ENCODE results near the gene GALNT18.

The GALNT18 gene

DNA sequence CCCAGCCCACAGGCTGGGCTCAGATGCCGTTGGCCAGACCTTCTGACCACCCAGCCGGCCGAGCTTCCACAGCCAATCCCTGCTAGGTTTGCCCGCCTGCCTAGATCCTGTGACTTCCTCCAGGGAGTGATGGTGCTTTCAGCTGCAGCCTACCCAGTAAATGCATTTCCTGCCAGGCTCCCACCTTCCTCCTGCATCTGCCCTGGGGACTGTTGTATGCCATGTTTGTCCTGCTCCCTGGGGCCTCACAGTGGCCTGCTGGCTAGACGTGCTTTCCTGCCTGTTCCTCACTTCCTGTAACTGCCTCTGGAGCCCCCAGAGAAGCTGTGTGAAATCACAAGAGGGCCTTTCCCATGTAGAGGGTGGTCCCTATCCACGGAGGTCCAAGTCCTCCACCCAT is 86.2 kb downstream of the GALNT18 start:
- in situ Hi-C loops (cut with HindIII; ENCODE audit: low sequenced_read_pairs) = no loop called here

DNA sequence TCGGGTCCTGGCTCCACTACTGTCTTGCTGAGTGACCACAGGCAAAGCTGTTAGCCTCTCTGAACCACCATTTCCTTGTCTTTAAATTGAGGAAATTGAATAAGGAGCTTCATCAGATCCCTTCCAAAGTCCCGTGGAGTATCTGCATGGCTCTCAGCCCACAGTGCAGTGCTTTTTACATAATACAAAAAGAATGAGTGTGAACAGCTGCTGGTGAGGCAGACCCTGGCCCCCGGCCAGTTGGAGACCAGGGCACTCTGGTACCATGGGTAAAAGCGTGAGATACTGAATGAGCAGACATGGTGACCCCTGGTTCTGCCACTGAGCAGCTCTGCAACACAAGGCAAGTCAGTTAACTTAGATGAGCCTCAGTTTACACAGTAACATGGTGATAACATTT is 86.8 kb downstream of the GALNT18 start:
- in situ Hi-C loops (cut with HindIII; ENCODE audit: low sequenced_read_pairs) = no loop called here

DNA sequence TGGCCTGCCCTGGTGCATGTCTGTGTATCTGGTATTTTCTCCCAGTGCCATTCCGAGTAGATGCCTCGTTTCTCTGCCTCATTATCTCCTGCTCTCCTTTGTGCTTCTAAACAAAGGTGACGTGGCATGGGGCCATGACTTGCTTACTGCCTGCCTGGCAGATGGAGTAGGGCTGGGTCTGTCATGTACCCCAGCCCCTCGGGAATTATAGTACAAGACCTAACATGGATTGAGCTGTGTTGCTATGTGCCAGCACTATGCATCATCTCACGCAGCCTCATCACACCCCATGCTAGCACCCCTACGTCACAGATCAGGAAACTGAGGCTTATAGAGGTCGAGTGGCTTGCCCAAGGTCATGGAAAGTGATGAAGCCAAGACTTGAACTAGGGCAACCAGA is 88.1 kb downstream of the GALNT18 start:
- in situ Hi-C loops (cut with HindIII; ENCODE audit: low sequenced_read_pairs) = no loop called here

DNA sequence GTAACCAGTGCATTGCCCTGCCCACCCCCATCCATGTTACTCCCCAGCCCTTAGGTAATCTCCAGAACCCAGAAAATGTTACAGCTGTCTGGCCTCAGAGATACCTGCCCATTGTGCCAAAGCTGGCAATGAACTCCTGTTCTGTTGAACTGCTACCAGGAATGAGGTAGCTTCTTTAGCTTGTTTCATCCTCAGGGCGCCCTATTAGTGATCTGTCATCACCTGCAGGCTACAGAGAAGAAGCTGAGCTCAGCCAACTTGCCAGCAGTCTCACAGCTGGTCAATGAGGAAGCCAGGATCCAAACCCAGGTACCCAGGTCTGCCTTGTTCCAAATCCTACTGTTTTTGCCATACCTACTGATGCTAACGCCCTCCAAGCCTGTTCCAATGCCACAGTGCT is 88.7 kb downstream of the GALNT18 start:
- in situ Hi-C loops (cut with HindIII; ENCODE audit: low sequenced_read_pairs) = no loop called here

DNA sequence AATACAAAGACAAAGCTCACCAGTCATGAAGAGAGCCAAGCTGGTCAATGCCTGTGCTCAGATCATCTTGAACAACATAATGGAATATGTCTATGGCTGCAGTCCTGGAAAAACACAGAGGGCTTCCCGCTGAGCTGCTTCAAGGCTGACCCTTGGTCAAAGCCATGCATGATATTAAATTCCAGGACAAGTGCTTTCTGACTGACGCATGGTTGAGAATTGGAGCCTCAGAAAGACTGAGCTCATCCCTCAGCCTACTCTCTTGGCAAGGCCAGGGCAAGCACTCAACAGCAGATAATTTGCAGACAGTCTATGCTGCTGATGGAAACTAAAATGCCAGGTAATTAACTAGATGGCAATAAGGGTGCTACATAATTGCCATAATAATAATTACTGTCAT is 89.2 kb downstream of the GALNT18 start:
- in situ Hi-C loops (cut with HindIII; ENCODE audit: low sequenced_read_pairs) = no loop called here

DNA sequence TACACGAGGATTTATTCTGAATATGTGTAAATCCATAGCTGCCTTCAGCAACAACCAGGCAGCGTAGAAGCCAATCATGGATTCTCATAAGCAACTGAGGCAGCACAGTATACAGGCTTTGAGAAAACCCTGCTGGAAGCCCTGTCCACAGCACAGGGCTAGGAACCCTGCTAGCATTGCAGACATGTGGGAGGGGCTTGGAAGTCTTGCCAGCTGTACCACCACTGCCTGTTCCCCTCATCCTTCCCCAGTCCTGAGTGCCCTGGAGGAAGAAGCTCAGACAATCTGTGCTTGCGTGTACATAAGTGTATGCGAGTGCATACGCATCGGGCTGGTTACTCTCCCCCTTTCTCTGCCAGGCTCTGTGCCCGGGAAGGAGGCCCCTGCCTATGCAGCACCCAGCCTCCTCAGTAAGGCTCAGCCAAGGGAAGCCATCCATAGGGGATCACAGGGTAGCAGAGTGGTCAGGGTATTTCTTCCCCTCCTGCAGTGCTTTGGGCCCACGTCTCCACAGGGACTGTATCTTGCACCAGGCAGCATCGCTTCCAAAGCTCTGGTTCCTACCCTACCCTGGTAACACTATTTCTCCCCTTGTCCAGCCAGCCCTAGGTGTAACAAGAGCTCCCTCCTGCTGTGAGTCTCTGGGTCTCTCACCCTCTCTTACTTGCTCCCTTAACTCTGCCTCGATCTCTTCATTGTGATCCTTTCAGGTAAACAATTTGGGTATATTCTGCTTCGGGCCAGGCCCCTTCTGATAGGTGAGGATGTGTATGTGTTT is 90.5 kb downstream of the GALNT18 start:
- in situ Hi-C loops (cut with HindIII; ENCODE audit: low sequenced_read_pairs) = no loop called here

DNA sequence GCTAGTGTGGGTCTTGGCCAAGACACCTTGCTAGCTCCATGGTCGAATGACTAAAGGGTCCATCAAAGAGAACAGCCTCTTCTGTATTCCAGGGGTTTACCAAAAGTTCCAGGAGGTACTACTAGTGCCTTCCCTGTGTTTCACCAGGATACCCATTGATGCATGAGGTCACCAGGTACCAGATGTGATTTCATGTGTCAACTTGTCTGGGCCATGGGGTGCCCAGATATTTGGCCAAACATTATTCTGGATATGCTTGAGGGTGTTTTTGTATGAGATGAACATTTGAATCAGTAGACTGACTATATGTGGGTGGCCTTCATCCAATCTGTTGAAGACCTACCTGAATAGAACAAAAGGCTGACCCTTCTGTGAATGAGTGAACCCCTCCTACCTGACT is 92.8 kb downstream of the GALNT18 start:
- in situ Hi-C loops (cut with HindIII; ENCODE audit: low sequenced_read_pairs) = no loop called here

DNA sequence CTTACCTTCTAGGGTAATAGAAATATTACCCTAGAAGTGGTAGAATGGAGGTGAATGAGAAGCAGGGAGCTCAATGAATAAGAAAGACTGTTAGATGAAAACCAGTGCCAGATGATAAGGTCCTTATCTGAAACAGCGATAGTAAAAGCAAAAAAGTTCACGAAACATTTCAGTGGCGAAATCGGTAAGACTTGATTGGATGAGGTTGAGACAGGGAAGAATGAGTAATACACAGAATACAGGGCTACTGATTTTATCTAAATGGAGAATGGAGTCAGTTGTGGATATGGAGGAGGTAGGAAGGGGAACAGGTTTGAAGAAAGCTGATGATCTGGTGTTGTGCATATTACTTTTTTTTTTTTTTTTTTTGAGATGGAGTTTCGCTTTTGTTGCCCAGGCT is 96.5 kb downstream of the GALNT18 start:
- in situ Hi-C loops (cut with HindIII; ENCODE audit: low sequenced_read_pairs) = no loop called here

DNA sequence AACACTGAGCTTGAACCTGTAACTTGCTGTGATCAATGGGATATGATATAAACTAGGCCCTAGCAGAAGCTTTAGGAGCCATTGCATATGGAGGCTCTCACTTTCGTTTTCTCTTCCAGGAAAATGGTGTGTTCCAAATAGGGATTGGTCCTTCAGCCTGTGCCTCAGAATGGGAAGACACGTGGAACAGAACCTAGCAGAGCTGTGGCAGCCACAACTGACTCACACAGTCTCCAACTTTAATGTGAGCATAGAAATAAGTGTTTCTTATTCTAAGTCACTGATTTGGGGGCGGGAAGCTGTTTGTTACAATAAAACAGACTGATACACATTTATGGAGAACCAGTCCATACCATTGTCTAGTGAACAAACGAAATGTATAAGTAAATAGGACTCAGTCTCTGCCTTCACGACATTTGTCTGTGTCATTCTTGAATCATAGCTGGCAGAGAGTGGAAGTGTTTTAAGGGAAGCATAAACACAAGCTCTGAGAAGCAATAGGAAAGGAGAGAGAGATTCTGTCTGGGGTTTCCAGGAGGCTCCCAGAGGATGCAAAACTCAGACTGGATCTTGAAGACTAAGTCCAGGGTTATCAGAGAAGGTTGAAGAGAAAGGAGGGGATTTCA is 97.3 kb downstream of the GALNT18 start:
- in situ Hi-C loops (cut with HindIII; ENCODE audit: low sequenced_read_pairs) = loop anchor here (5.0 kb wide), 2 partner anchors 47 to 48 kb away; no protein-coding TSS in a partner anchor

DNA sequence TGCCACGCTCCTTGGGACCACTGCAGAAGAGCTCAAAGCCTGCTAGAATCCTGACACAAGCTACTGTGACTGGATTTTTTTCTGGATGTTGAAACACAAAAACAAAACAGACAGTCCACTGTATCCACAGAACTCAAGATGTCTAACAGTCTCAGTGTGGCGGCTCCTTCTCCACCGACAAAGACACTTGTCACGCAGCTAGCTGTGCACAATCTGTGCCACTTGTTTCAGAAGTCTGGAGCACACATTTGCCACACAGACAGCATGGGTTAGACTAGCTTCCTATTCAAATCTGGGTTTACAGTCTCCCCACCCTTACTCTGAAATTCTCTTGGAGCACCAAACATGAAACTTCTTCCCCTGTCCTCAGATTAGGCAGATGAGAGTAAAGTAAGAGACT is 99.2 kb downstream of the GALNT18 start:
- in situ Hi-C loops (cut with HindIII; ENCODE audit: low sequenced_read_pairs) = loop anchor here (5.0 kb wide), 2 partner anchors 45 to 50 kb away; no protein-coding TSS in a partner anchor

DNA sequence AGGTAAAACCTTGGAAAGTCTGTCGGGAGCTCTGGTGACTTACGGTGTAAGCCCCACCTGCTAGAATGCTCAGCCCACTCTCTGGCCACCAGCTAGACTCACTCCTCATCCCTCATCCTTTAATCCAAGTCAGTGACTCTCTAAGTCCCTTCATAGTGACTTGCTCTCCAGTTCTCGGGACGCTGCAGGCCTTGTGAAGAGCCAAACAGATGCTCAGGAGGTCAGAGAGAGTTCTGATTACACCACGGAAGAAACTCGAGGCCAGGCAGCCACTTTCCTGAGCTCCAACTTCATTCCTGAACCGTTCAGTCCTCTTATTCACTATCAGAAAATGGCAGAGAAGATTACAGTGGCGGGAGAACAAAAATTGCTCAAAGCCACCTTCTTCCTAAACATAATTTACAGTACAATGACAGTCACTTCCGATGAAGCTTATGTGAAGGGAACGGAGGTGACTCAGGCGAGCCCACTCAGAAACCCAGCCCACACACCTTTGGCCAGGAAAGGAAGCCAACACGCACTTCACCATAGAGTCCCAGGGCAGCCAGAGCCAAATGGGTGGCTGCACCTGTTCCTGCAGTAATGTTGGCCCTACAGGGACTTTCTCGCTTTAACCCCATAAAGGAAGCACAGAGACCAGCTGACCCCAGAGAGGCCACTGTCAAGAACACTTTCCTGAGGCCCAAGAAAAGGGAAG is 100.4 kb downstream of the GALNT18 start:
- in situ Hi-C loops (cut with HindIII; ENCODE audit: low sequenced_read_pairs) = loop anchor here (5.0 kb wide), 2 partner anchors 44 to 51 kb away; no protein-coding TSS in a partner anchor

DNA sequence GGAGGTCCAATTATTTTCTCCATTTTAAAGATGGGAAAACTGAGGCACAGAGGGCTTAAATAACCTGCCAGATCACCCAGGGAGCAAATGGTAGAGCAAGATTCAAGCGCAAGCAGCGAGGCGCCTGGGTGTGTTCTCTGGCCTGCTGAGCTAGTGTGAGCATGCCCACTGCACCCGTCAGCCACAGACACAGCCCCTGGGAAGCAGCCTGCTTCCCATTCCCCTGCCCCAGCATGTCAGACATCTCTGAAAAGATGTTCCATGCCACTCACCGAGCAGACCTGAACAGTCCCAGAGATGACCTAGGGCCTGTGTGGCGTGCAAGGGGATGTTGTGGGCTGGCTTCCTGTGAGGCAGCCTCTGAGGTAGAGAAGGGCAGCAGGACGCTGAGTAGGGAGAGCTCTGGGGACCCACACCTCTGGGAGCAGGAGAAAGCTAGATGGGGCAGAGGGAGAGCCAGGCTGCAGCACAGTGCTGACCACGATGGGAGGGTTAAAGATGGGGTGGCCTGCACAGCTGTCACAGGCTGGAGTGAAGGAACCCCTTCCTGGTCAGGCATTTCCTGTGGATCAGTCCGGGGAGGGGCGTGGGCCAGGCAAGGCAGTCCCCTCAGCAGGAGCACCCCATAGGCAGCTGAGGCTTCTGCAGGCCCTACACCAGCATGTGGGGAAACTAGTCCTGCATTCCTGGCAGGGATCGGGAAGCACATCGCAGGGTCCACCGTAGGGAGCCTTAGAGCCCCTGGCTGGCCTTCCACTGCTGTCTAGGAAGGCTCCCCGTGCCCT is 101.4 kb downstream of the GALNT18 start:
- in situ Hi-C loops (cut with HindIII; ENCODE audit: low sequenced_read_pairs) = loop anchor here (5.0 kb wide), 2 partner anchors 43 to 52 kb away; no protein-coding TSS in a partner anchor

DNA sequence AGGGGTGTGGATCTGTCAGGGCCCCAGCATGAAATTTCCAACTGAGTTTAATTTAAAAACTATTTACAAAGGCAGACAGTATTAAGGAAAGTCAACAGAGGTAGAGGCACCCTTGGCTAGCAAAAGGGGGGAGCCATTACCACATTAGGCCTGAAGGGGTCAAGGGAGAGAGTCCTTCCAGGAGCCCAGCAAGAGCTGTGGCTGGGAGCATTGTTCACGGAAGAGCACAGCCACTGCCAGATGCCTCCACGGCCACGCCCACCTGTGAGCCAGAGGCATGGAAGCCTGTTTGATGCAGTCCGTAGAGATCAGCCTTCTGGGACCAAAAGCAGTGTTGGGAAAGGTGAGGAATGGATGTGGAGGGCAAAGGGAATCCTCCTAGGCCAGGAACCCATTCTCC is 102.6 kb downstream of the GALNT18 start:
- in situ Hi-C loops (cut with HindIII; ENCODE audit: low sequenced_read_pairs) = no loop called here

DNA sequence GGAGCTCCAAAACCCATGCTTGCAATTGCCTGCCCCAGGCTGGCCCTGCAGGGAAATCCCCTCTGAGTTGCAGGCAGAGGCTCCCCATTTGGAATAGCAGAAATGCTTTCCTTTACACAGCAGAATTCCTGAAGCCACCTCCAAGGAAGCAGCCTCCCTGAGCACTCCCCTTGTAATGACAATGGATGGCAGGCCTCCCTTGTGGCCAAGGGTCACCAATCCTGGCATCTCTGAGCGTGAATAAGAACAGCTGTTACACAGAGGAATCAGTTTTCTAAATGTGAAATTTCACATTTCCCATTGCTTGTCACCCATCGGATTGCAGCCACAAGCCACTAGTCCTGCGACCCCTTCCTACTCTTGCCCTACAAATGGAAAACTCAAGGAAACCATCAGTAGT is 107.6 kb downstream of the GALNT18 start:
- in situ Hi-C loops (cut with HindIII; ENCODE audit: low sequenced_read_pairs) = no loop called here

DNA sequence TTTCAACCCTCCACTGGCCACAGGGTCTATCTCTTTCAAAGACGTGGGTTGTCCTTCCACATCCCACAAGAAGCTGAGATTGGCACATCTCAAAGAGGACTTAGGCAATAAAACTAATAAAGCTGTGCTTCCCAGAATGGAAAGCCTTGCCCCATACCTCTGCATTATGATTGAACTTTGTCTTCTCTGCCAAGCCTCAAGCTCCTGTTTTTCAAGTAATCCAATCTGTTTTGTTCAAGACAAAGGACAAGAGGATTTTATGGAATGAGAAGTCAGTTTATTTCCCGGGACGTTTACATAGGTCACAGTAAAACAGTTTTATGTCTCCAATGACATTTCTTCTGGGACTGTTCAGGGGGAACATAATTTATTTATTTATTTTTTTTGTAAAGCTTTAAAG is 108.4 kb downstream of the GALNT18 start:
- in situ Hi-C loops (cut with HindIII; ENCODE audit: low sequenced_read_pairs) = no loop called here

DNA sequence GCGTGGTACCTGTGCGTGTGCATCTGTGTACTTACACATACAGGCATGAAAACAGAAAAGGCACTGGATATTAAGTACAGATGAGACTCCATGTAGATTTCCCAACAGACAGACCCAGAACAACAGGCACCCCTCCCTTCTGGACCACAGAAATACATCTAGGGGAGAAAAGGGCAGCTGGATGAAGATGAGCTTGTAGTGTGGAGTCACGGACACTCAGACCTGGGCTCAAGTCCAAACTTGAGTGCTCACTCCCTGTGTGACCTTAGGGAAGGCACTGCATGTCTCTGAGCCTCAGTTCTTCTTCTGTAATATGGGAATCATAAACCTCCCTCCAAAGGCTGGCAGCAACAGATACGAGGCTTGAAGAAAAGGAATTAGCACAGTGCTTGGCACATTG is 108.9 kb downstream of the GALNT18 start:
- in situ Hi-C loops (cut with HindIII; ENCODE audit: low sequenced_read_pairs) = no loop called here

DNA sequence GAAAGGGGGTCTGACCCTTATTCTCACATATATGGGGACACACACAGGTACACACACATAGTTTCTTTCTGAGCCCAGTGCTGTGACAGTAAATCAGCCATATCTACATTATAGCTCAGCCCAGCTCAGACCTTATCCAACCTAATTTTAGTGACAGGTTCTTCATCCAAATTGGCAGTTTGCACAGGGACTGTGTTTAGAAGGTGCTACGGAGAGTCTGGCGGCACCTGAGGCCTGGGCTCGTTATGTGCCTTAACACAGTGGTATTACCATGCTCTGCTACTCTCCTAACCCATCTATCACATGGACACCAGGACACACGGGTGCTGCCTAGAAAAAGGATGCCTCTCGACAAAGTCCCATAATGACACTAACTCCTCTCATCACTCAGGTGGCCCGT is 109.3 kb downstream of the GALNT18 start:
- in situ Hi-C loops (cut with HindIII; ENCODE audit: low sequenced_read_pairs) = no loop called here

DNA sequence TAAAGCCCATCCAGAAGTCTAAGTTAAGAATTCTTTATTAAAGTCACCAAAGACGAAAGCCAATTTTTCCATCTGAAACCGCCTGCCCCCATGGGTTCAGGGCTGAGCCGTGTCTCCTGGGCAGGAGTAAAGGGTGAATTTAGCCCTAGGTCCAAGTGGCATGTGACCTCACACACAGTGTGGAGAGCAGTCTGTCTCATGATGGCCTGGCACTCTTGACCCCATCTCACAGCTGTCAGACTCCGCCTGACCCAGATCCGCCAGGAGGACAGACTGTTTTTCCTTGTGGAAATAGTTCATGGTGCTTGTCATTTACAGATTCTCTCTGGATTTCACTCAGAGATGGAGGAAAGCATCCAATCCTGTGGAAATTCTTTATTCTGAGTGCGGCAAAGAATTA is 109.7 kb downstream of the GALNT18 start:
- in situ Hi-C loops (cut with HindIII; ENCODE audit: low sequenced_read_pairs) = no loop called here

DNA sequence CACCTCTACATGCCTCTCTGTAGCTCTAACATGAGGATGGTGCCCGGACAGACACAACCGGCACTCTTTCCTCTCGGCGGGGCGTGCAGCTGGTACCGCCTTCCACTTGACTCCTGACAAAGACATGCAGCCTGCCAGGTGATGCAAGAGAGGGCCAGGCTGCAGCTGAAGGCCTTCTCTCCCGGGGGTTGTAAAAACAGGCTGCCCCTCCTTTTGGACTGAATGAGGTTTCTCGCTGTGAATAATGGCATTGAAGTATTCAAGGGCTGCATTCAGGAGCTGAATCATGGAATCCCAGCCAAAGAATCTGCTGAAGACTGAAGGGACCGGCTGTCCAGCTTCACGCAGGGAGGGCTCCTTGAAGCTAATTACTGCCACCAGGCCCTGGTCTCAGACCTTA is 110.9 kb downstream of the GALNT18 start:
- in situ Hi-C loops (cut with HindIII; ENCODE audit: low sequenced_read_pairs) = no loop called here

DNA sequence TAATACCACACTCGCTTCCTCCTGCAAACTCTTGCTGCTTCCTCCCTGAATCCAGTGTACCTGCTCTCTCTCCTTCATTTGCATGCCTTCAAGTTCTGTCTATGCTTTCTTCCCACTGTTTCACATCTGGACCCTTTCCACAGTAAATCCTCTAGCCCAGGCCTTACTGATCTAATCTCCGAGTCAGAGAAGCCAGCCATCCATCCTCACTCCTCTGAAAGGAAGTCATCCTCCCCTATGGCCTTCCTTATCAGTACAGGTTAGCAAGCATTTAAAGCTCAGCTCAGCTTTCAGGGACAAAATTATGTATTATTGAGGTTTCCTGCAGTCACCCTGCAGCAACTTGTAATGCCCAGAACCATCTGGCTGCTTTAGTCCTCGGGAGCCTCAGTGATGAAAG is 116.1 kb downstream of the GALNT18 start:
- in situ Hi-C loops (cut with HindIII; ENCODE audit: low sequenced_read_pairs) = no loop called here

DNA sequence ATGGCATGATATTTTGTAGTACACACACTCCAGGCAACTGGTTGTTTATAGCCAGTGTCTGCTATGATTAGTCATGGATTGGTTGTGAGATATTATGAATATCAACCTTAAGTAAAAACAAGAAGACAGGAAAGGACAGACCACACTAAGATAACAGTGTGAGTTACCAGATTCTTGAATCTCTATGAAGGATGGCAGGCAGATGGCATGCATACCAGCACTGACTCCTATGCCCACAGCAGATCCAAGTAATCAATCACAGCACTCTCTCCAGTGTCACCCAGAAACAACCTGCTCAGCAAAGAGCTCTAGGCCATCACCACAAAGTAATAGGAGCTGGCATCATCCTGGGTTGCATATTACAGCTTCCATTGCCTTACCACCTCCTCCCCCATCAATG is 116.6 kb downstream of the GALNT18 start:
- in situ Hi-C loops (cut with HindIII; ENCODE audit: low sequenced_read_pairs) = no loop called here

All from endothelial cell of hepatic sinusoid (primary cell).